ENCODE results near the gene PROM1.

The PROM1 gene

DNA sequence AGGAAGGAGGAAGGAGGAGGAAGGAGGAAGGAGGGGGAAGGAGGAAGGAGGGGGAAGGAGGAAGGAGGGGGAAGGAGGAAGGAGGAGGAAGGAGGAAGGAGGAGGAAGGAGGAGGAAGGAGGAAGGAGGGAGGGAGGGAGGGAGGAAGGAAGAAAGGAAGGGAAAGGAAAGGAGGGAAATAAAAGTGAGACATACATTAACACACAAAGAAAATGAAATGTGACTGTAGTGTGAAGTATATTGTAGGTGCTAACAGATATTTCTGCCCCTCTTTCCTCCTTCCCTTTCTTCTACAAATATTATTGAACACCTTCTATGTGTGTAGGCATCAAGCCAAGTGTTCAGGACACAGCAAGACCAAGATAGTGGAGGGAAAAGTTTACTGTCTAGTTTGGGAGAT lies 26.4 kb upstream of the PROM1 start:
- TF ChIP-seq, protein P1, sequence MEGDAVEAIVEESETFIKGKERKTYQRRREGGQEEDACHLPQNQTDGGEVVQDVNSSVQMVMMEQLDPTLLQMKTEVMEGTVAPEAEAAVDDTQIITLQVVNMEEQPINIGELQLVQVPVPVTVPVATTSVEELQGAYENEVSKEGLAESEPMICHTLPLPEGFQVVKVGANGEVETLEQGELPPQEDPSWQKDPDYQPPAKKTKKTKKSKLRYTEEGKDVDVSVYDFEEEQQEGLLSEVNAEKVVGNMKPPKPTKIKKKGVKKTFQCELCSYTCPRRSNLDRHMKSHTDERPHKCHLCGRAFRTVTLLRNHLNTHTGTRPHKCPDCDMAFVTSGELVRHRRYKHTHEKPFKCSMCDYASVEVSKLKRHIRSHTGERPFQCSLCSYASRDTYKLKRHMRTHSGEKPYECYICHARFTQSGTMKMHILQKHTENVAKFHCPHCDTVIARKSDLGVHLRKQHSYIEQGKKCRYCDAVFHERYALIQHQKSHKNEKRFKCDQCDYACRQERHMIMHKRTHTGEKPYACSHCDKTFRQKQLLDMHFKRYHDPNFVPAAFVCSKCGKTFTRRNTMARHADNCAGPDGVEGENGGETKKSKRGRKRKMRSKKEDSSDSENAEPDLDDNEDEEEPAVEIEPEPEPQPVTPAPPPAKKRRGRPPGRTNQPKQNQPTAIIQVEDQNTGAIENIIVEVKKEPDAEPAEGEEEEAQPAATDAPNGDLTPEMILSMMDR (conservative IDR thresholded peaks at IDR 0.05; ENCODE audit: control insufficient read depth, insufficient read depth, low read depth, low read length), result no peak
- no peak for DNase-seq (ENCODE audit: low read depth)

DNA sequence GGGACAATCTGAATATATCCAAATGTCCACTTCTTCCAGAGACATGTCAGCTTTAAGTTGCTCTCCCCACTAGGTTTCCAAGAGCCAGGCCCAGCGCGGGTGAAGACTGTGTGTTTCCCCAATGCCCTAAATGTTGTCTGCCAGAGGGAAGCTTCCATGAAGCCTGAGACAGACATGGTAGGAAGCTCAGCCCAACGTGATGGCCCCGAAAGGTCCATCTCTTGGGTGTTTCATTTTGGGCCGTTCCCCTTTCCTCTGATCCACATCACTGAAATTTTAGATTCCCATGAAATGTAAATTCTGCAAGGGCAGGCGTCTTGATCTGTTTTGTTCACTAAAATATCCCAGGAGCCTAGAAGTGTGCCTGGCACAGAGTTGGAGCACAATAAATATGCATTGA lies 25.4 kb upstream of the PROM1 start:
- H3K4me3 ChIP-seq (ENCODE audit: control insufficient read depth, low read depth, low read length), result no peak overlapping the region
- TF ChIP-seq, protein P1 (conservative IDR thresholded peaks at IDR 0.05; ENCODE audit: control insufficient read depth, insufficient read depth, low read depth, low read length), result no peak
- no peak for DNase-seq (ENCODE audit: low read depth)

More for the DNA sequence above, 26.4 kb upstream of the PROM1 start:
- H3K4me3 ChIP-seq (ENCODE audit: control insufficient read depth, low read depth, low read length), result no peak overlapping the region

DNA sequence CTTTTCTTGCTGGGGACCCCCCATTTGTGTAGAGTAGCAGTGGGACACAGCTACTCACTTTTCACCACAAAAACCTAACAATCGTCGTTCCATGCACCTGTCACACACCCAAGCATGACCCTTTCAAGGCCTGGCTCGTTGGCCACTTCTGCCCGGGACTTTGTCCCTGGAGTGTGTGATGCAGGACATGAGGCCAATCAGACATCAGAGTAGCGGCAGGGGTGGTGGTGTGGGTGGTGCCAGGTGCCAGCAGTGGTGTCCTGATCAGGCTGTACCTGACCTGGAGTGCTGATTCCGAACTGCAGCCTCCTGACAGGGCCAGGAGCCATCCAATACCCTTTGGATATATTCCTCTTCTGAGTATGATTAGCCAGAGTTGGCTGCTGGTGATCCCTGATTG lies 23.1 kb upstream of the PROM1 start:
- no peak overlapping the region for H3K4me3 ChIP-seq (ENCODE audit: control insufficient read depth, low read depth, low read length)
- no peak for DNase-seq (ENCODE audit: low read depth)
- TF ChIP-seq, protein P1 (conservative IDR thresholded peaks at IDR 0.05; ENCODE audit: control insufficient read depth, insufficient read depth, low read depth, low read length), result no peak

DNA sequence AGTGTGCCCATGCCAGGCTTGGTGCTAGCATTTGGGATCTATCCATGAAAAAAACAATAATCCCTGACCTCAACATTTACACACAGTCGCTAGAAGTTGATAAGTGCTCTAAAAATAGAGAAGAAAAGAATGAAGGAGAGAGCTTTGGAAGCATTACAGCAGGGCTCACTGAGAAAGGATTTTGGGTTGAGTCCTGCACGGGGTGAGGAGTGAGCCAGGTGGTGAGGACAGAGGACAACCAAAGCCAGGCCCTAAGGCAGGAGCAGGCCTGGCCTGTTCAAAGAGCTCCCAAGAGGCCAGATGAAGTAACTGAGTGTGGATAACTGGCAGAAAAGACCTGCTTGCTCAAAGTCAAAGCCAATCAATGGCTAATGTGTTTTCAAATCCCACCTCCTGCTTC lies 20.7 kb upstream of the PROM1 start:
- H3K4me3 ChIP-seq (ENCODE audit: control insufficient read depth, low read depth, low read length), result no peak overlapping the region
- DNase-seq (ENCODE audit: low read depth), result no peak
- TF ChIP-seq, protein P1 (conservative IDR thresholded peaks at IDR 0.05; ENCODE audit: control insufficient read depth, insufficient read depth, low read depth, low read length), result no peak

DNA sequence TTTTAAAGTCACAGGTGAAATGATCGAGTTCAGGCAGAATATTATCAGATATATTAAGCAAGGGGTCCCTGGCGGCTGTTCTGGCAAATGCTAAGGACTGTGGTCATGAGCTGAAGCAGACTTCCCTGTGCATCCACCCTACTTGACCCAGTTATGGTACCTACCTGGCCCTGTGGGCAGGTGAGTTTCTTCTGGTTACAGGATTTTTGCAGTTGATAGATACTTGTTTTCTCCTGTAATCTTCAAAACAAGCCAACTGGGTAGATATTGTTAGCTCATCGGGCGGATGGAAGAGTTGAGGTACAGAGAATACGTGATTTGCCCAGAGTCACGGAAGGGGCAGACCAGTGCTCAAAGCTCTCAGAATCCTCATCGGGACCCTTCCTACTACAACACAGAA lies 18.5 kb upstream of the PROM1 start:
- TF ChIP-seq, protein P1 (conservative IDR thresholded peaks at IDR 0.05; ENCODE audit: control insufficient read depth, insufficient read depth, low read depth, low read length), result no peak
- DNase-seq (ENCODE audit: low read depth), result no peak

DNA sequence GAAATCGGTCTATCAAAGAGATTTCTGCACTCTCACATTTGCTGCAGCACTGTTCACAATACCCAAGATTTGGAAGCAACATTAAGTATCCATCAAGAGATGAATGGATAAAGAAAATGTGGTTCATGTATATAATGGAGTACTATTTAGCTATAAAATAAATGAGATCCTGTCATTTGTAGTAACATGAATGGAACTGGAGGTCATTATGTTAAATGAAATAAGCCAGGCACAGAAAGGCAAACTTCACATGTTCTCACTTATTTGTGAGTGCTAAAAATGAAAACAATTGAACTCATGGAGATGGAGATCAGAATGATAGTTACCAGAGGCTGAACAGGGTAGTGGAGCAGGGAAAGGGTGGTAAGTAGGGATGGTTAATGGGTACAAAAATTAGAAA lies 17.0 kb upstream of the PROM1 start:
- DNase-seq (ENCODE audit: low read depth), result no peak
- TF ChIP-seq, protein P1 (conservative IDR thresholded peaks at IDR 0.05; ENCODE audit: control insufficient read depth, insufficient read depth, low read depth, low read length), result no peak
- H3K4me3 ChIP-seq (ENCODE audit: control insufficient read depth, low read depth, low read length), result no peak overlapping the region

More for the DNA sequence above, 18.5 kb upstream of the PROM1 start:
- H3K4me3 ChIP-seq (ENCODE audit: control insufficient read depth, low read depth, low read length), result no peak overlapping the region

DNA sequence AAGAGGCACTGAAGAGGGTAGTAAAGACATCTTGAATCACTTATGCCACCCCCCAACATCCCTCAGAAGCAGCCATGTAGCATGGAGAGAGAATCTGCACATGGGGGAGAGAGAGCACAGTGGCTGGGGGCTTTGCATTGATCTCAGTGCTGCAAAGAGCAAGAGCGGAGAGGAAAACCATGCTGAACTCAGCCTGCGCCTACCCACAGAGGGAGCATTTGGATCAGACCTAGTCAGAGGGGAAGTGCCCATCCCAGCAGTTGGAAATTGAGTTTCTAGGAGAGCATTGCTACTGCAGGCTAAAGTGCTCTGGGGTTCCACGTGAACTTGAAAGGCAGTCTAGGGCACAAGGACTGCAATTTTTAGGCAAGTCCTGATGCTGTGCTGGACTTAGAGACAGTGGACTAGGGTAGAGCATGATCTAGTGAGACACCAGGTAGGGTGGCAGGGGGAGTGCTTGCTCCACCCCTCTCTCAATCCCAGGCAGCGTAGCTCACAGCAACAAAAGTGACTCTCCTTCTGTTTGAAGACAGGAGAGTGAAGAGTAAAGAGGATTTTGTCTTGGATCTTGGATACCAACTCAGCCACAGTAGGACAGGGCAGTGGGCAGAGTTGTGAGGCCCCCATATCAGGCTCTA lies 9.0 kb upstream of the PROM1 start:
- H3K4me3 ChIP-seq (ENCODE audit: control insufficient read depth, low read depth, low read length), result no peak overlapping the region
- TF ChIP-seq, protein P1 (conservative IDR thresholded peaks at IDR 0.05; ENCODE audit: control insufficient read depth, insufficient read depth, low read depth, low read length), result no peak
- DNase-seq (ENCODE audit: low read depth), result no peak

All from fibroblast of mammary gland (primary cell).